HEK293T (cell line): ENCODE data around the gene ST3GAL4.
"Not testable (repeated sequence)": the region's sequence is repeated elsewhere in the genome, so short reads cannot be mapped to it uniquely, and the experiment has no call there.

Experiments used
- CTCF ChIA-PET: fragments of 350-600 bp; formaldehyde crosslinking; extraction: SDS; loops from one replicate; lab custom pipeline; 2021; ENCODE audit warnings: antibody characterized with exemption, inconsistent platforms; lab: Yijun Ruan, JAX
- POLR2A ChIA-PET: fragments of 350-600 bp; formaldehyde crosslinking; extraction: SDS; loops from one replicate; lab custom pipeline; 2020; ENCODE audit warnings: antibody characterized with exemption, inconsistent platforms; lab: Yijun Ruan, JAX
- DNase-seq: peaks from one replicate; pipeline ENCODE4 v3.0.0; 2012; ENCODE audit warnings: mixed read lengths; ENCODE audit errors: extremely low spot score
- ARNT ChIP-seq: fragments of 450-650 bp; IDR thresholded peaks from 2 replicates; pipeline ENCODE4 v1.6.1; 2017; ENCODE audit warnings: mild to moderate bottlenecking
- BHLHE40 ChIP-seq: fragments of 450-650 bp; IDR thresholded peaks from 2 replicates; pipeline ENCODE4 v1.6.1; 2016; ENCODE audit warnings: mild to moderate bottlenecking, moderate library complexity, borderline replicate concordance
- CTBP1 ChIP-seq: fragments of 450-650 bp; IDR thresholded peaks from 2 replicates; pipeline ENCODE4 v1.6.1; 2016; ENCODE audit warnings: borderline replicate concordance
- ELF4 ChIP-seq: fragments of 450-650 bp; IDR thresholded peaks from 2 replicates; pipeline ENCODE4 v1.6.1; 2017; ENCODE audit warnings: antibody characterized with exemption
- FOXA1 ChIP-seq: fragments of 450-650 bp; IDR thresholded peaks from 2 replicates; pipeline ENCODE4 v1.6.1; 2016; ENCODE audit warnings: mild to moderate bottlenecking
- FOXK2 ChIP-seq: fragments of 450-650 bp; IDR thresholded peaks from 2 replicates; pipeline ENCODE4 v1.6.1; 2016; ENCODE audit warnings: mild to moderate bottlenecking
- FOXM1 ChIP-seq: fragments of 450-650 bp; IDR thresholded peaks from 2 replicates; pipeline ENCODE4 v1.6.1; 2017; ENCODE audit warnings: mild to moderate bottlenecking, borderline replicate concordance
- HDGF ChIP-seq: fragments of 450-650 bp; IDR thresholded peaks from 2 replicates; pipeline ENCODE4 v1.6.1; 2017; ENCODE audit warnings: antibody characterized with exemption, borderline replicate concordance
- L3MBTL2 ChIP-seq: fragments of 450-650 bp; conservative IDR thresholded peaks from 2 replicates; pipeline ENCODE4 v1.6.1; 2016; ENCODE audit warnings: mild to moderate bottlenecking
- LEF1 ChIP-seq: fragments of 450-650 bp; IDR thresholded peaks from 2 replicates; pipeline ENCODE4 v1.6.1; 2017; ENCODE audit warnings: mild to moderate bottlenecking, borderline replicate concordance
- NFRKB ChIP-seq: fragments of 450-650 bp; IDR thresholded peaks from 2 replicates; pipeline ENCODE4 v1.6.1; 2016; ENCODE audit warnings: mild to moderate bottlenecking, moderate library complexity
- SP1 ChIP-seq: fragments of 450-650 bp; IDR thresholded peaks from 2 replicates; pipeline ENCODE4 v1.6.1; 2017
- SUZ12 ChIP-seq: fragments of 450-650 bp; IDR thresholded peaks from 2 replicates; pipeline ENCODE4 v1.6.1; 2016; ENCODE audit warnings: mild to moderate bottlenecking
- TARDBP ChIP-seq: fragments of 450-650 bp; IDR thresholded peaks from 2 replicates; pipeline ENCODE4 v1.6.1; 2016
- ZNF384 ChIP-seq: fragments of 450-650 bp; IDR thresholded peaks from 2 replicates; pipeline ENCODE4 v1.6.1; 2016
- TF ChIP-seq, protein P1 (sequence below): fragments of 450-650 bp; IDR thresholded peaks from 2 replicates; pipeline ENCODE4 v1.6.1; 2016

ST3GAL4 gene

DNA sequence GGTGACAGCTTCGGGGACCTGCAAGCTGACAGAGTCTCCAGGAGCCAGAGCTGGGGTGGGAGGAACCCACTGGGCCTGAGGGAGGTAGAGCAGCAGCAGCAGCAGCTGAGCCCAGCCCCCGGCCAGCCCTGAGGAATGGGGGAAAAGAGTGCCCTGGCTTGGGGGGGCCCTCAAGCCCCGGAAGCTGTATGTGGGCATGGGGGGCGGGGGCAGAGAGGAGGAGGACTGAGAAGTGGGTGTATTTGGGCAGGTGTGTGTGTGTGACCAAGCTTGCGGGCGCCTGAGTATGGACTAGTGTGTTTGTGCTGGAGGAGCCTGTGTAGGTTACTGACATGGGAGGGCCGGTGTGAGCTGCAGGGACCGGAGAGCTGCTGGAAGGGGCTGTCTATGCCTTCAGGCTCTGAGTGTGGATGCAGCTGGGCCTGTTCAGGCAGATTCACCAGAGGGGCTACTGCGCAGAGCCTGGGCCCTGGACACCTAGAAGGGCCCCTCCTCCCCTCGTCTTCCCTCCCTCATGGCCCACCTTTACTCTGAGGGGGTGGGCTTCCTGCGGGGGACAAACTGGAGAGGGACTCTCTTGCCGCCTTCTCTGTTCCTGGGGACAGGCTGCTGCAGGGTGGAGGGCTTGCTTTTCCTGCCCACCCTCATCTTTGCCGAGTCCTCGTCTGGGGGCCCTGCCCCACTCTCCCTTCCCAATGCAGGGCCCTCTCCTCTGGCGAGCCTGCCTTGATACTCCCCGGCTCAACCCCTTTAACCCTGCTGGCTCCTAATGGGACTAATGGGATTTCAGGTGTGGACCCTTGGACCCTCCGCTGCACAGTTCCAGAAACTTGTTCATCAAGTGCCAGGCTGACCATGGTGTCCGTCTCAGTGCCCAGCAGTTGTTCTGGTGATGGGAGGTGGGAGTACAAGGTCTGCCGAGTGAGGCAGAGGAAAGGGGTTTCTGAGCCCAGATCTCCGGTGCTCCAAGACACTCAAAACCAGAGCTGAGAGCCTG, 28.2 kb downstream of the ST3GAL4 start:
- CTCF ChIA-PET, result no interaction called here
- POLR2A ChIA-PET, result no interaction called here
- DNase-seq, result no peak
- TF ChIP-seq FOXK2, result no peak
- TF ChIP-seq ELF4, result no peak
- no peak for TF ChIP-seq NFRKB
- TF ChIP-seq TARDBP, result no peak
- no peak for TF ChIP-seq BHLHE40
- no peak for TF ChIP-seq FOXA1
- TF ChIP-seq CTBP1, result no peak
- TF ChIP-seq L3MBTL2, result no peak
- TF ChIP-seq HDGF, result no peak
- TF ChIP-seq LEF1, result no peak
- no peak for TF ChIP-seq ZNF384
- no peak for TF ChIP-seq FOXM1
- TF ChIP-seq SP1, result no peak
- no peak for TF ChIP-seq ARNT
- no peak for TF ChIP-seq SUZ12
- TF ChIP-seq, protein P1, sequence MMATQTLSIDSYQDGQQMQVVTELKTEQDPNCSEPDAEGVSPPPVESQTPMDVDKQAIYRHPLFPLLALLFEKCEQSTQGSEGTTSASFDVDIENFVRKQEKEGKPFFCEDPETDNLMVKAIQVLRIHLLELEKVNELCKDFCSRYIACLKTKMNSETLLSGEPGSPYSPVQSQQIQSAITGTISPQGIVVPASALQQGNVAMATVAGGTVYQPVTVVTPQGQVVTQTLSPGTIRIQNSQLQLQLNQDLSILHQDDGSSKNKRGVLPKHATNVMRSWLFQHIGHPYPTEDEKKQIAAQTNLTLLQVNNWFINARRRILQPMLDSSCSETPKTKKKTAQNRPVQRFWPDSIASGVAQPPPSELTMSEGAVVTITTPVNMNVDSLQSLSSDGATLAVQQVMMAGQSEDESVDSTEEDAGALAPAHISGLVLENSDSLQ, result no peak

DNA sequence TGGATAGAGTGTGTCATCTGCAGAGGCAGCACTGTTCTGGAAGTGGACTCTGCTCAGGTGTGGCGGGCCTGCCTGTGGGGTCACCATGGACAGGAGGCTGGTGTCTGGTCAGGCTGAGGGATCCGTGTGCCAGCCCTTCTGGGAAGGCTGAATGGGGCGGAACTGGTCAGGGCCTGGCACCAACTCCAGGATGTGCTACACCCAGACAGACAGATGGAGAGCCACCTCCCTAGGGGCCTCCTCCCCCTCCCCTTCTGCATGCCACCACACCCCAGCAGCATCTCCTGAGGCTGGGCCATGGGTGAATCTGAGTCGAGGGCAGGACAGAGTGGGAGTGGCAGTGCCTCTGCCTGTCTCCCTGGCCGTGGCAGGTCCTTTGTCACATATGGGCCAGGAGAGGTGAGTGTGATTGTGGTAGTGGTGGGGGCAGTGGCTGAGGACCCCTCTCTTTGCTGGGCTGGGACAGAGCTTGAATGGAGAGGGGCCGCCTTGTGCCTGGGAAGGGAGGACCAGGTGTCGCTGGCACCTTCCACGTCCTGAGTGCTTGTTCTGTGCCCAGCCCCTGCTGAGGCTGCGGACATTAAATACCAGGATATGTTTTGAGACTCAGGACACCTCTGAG, 29.1 kb downstream of the ST3GAL4 start:
- no peak for DNase-seq
- POLR2A ChIA-PET, result no interaction called here
- CTCF ChIA-PET, result no interaction called here
- no peak for TF ChIP-seq FOXK2

DNA sequence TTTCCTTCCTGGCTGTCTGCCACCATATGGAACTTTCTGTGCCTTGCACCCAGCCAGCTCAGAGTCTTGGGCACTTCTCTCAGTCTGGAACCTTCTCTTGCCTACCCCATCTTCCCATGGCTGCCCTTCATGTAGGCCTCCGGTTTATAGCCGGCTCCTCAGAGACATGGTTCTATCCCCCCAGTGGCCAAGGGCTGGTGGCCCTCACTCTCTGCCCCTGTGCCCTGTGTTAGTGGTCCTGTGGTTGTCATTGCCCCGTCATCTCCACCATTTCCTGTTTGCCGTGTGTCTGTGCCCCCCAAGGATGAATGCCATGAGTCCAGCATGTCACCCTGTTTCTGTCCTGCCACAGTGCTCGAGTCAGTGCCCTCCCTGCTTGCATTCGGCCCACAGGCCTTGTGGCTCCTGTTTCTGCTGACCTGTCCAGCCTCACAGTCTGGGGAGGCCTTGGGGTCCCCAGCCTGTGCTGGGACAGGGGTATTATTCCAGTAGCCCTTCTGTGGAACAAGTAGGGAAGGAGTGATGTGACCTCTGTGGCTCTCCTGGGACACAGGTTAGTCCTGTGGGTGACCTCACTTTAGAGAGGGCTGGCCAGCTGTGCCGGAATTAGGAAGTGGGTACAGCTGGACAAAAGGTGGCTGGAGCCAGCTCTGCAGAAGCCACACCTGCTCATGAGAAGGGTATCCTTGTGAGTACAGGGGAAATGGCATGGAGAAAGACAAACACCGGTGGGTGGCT, 30.7 kb downstream of the ST3GAL4 start:
- TF ChIP-seq NFRKB (no peak), CTBP1 (no peak), TARDBP (no peak), FOXK2 (no peak), ARNT (no peak), ELF4 (no peak), ZNF384 (no peak), FOXM1 (no peak), SP1 (no peak), L3MBTL2 (no peak), LEF1 (no peak), BHLHE40 (no peak), FOXA1 (no peak), SUZ12 (no peak), HDGF (no peak)
- TF ChIP-seq, protein P1, result no peak
- POLR2A ChIA-PET, result interaction anchor here (0.6 kb wide), 1 partner anchor 378 kb away, joined by 3 read pairs; no protein-coding TSS in a partner anchor
- CTCF ChIA-PET, result no interaction called here
- DNase-seq, result no peak

DNA sequence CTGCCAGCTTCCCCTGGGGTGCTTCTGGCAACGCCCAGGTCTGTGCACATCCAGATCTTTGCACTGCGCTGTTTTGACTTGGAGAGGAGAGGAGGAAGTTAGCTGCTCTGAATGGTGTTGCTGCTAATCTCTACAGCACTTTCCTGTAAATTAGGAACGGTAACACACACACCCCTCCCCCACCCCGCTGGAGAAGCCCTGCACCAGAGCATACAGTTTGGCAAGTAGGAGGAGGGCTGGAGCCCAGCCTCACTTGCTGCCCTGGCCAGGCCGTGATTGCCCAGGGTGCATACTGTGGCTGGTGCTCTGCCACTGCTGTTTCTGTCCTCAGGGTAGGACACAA, 31.2 kb downstream of the ST3GAL4 start:
- DNase-seq, POLR2A ChIA-PET, CTCF ChIA-PET: not testable (repeated sequence)

DNA sequence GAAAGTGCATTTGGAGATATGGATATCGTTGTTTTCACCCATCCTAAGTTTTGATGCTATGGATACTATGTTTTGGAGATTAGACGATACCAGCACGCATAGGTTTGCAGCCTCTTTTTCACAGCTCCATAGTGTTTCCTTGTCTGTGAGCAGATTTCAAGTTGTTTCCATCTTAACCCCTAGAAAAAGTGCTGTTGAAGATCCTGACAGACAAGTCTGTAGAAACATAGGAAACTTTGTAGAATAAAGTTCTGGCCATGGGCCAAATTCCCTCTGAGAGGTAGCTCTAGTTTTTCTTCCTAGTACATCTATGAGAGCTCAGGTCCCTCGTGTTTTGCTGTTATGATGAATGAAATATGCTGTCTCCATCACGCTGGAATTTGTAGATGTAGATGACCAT, 32.4 kb downstream of the ST3GAL4 start:
- ChIA-PET POLR2A (no interaction called here), CTCF (no interaction called here)
- TF ChIP-seq NFRKB, result no peak
- TF ChIP-seq BHLHE40, result no peak
- TF ChIP-seq LEF1, result no peak
- no peak for TF ChIP-seq L3MBTL2
- DNase-seq, result no peak

DNA sequence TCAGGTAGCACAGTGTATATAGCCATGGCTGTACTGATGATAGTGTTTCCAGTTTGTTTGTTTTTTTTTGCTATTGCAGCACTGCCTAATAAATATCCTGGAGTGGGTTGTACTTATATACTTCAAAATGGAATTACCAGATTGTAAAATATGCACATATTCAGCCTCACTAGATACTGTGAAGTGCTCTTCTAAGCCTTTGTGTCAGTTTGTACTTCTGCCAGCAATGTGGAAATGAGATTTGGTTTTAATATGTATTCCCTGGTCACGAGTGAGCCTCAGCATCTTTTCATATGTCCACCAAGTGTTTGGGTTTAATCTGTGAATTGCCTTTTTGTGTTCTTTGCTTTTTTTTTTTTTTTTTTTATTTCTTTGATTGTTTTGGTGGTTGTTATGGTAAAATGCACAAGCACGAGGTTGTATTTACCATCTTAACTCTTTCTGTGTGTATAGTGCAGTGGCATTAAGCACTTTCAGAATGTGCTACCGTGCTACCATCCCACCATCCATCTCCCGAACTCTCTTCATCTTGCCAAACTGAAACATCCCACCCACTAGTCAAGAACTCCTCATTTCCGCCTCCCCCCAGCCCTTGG, 34.9 kb downstream of the ST3GAL4 start:
- TF ChIP-seq, protein P1, result no peak
- no peak for TF ChIP-seq FOXM1
- DNase-seq, result no peak

More for the DNA sequence above, 34.9 kb downstream of the ST3GAL4 start:
- ChIA-PET POLR2A (no interaction called here), CTCF (no interaction called here)
